OCI-LY7 (cell line): ENCODE measurements around the gene SDR39U1.

Source experiments
- CTCF ChIP-seq: fragments of 200-600 bp; sonication (generic); conservative IDR thresholded peaks from 2 replicates; pipeline ENCODE4 v1.5.1; 2014; ENCODE audit warnings: mild to moderate bottlenecking, antibody characterized with exemption, low read length, moderate library complexity, mixed read lengths
- EZH2phosphoT487 ChIP-seq: fragments of 200-600 bp; sonication (generic); IDR thresholded peaks from 2 replicates; pipeline ENCODE4 v1.6.1; 2018; ENCODE audit warnings: low read depth, borderline replicate concordance, mild to moderate bottlenecking, mixed run types, antibody characterized with exemption, low read length, moderate library complexity, mixed read lengths

- TF ChIP-seq CTCF: no peak
- no peak for TF ChIP-seq EZH2phosphoT487
Measured at GRCh38 chr14:24399999-24400718, 42.4 kb downstream of the SDR39U1 start.
